GM12874 (cell line): ENCODE data around the gene HELZ2.
A peak's percentile ranks its signal among the peaks of the same experiment; 100 is the strongest.

ENCODE experiments used
- CTCF ChIP-seq: IDR thresholded peaks from 2 replicates; pipeline ENCODE4 v1.5.1; 2011; ENCODE audit warnings: low read depth, mild to moderate bottlenecking, control low read depth, low read length, moderate library complexity; ENCODE audit not compliant: insufficient read depth

The HELZ2 gene

GRCh38 chr20:63568170-63568981, 5.7 kb downstream of the HELZ2 start:
- no peak for TF ChIP-seq CTCF

- TF ChIP-seq CTCF, result no peak
Observed at GRCh38 chr20:63567386-63568169, 6.5 kb downstream of the HELZ2 start.

- TF ChIP-seq CTCF, result 0 out of 2 replicates have a peak, but pooled peaks have one; percentile 13
Observed at GRCh38 chr20:63567136-63567385, 7.0 kb downstream of the HELZ2 start.

- no peak for TF ChIP-seq CTCF
Observed at GRCh38 chr20:63566395-63567135, 7.5 kb downstream of the HELZ2 start.

GRCh38 chr20:63565699-63566335, 8.2 kb downstream of the HELZ2 start:
- TF ChIP-seq CTCF, result no peak

- no peak for TF ChIP-seq CTCF
Observed at GRCh38 chr20:63565021-63565698, 8.9 kb downstream of the HELZ2 start.
